ENCODE measurements around the gene RAB5B.

GRCh38 chr12:55965941-55966407 is 7.9 kb upstream of the RAB5B start, which contains the start of gene PMEL:
- no peak for TF ChIP-seq POLR2A (IDR thresholded peaks at IDR 0.05; ENCODE audit: low read depth, low read length)
- no peak for TF ChIP-seq POLR2AphosphoS5 (IDR thresholded peaks at IDR 0.05; ENCODE audit: low read depth, low read length)
- no peak for TF ChIP-seq SPI1 (IDR thresholded peaks at IDR 0.05; ENCODE audit: low read depth, low read length)
- TF ChIP-seq TAF1 (IDR thresholded peaks at IDR 0.05; ENCODE audit: low read depth, low read length), result no peak
- no peak for TF ChIP-seq POU2F2 (IDR thresholded peaks at IDR 0.05; ENCODE audit: low read depth, low read length)

Data from GM12891 (cell line).